GM23248 (cell line): ENCODE results near the gene CHDH.

Experiments used
- EZH2 ChIP-seq: fragments of 200-600 bp; sonication (generic); IDR thresholded peaks from 2 replicates; pipeline ENCODE4 v1.6.1; 2018; ENCODE audit warnings: antibody characterized with exemption, mild to moderate bottlenecking; ENCODE audit not compliant: insufficient read depth, poor library complexity, severe bottlenecking
- EZH2phosphoT487 ChIP-seq: fragments of 200-600 bp; sonication (generic); IDR thresholded peaks from 2 replicates; pipeline ENCODE4 v1.6.1; 2018; ENCODE audit warnings: antibody characterized with exemption, moderate library complexity, mild to moderate bottlenecking, low read depth; ENCODE audit not compliant: insufficient read depth

DNA sequence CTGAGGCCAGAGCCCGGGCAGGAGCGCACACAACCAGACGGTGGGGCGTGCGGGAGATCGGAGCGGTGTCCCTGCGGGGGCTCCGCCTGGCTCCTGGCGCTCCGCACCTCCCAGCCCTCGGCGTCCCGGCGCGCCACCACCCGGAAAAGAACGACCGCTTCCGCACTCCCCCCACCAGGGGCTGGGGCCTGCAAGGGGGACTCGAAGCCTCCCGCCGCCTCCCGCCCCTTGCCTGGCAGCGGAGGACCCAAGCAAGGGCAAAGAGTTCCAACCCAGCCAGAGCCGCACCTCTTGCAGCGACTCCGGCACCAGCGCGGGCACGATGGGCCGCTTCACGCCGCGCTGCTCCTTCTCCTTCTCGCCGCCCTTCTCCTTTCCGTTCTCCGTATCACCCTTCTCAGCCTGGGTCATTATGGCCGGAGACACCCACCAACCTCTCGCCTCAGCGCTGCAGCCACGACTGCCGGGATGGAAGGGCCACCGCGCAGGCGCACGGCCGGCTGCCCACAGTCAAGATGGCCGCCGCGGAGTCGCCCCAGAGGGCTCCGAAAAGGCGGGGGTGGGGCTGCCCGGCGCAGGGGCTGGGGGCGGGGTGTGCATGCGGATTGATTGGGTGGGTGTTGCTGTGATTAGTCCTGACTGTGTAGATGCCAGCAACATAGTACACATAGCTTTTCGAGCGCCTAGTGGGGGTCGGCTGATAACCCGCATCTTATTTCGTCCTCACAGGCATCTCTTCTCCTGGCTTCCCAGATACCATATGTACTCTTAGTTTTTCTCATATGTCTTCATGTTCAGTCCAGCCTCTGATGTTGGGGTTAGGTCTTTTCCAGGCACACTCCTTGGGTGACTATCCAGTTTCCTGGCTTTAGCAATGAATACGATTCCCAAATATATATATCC, 35.7 kb upstream of the CHDH start, which contains the start of gene ACTR8:
- no peak for TF ChIP-seq EZH2
- no peak for TF ChIP-seq EZH2phosphoT487
